Activated CD4-positive, alpha-beta T cell treated with anti-CD3 and anti-CD28 coated beads, Interleukin-2, amount 10 ng/mL, durations not matched to agents 24 days and 14 days (primary cell): Measurements from ENCODE around the gene KLHL15. TPM values are rescaled to one million over a fixed set of nuclear protein-coding genes. Genes with fewer than 3 reads are reported as not detected.
A peak's percentile ranks its signal among the peaks of the same experiment; 100 is the strongest.
"Not testable (repeated sequence)": the region's sequence is repeated elsewhere in the genome, so short reads cannot be mapped to it uniquely, and the experiment has no call there.

Experiments
- DNase-seq: peaks from one replicate; pipeline ENCODE4 v3.0.0; 2022
- H3K27ac Mint-ChIP-seq: one replicate; pipeline ENCODE4 v1.8.0; 2022; ENCODE audit warnings: mild to moderate bottlenecking, mixed read lengths
- H3K27me3 Mint-ChIP-seq: one replicate; pipeline ENCODE4 v1.8.0; 2022; ENCODE audit warnings: mixed read lengths
- H3K36me3 Mint-ChIP-seq: one replicate; pipeline ENCODE4 v1.8.0; 2022; ENCODE audit warnings: low read depth, mild to moderate bottlenecking, mixed read lengths
- H3K4me1 Mint-ChIP-seq: one replicate; pipeline ENCODE4 v1.8.0; 2021; ENCODE audit warnings: mixed read lengths
- H3K4me3 Mint-ChIP-seq: one replicate; pipeline ENCODE4 v1.8.0; 2022; ENCODE audit warnings: mild to moderate bottlenecking, moderate library complexity, mixed read lengths
- H3K9me3 Mint-ChIP-seq: one replicate; pipeline ENCODE4 v1.8.0; 2021; ENCODE audit warnings: mixed read lengths
- intact Hi-C: fragments of 100-400 bp; cut with micrococcal nuclease; formaldehyde crosslinking; loops from one replicate; pipeline ENCODE4 v1.15.1; 2023
- total RNA-seq: library from RNA; stranded (reverse); gene quantifications from 2 replicates; pipeline ENCODE4 v1.2.3, GENCODE V29; 2022

Gene KLHL15
- total RNA-seq = 9.8 and 10.2 TPM in 2 replicates

- Mint-ChIP-seq H3K9me3 (no peaks in the 10 kb centered on the region), H3K27me3 (peaks cover 2% of the 10 kb centered on the region), H3K36me3 (peaks cover 5% of the 10 kb centered on the region), H3K27ac (peak within 1 kb of the TSS; percentile 92), H3K4me1 (peaks cover 2% of the 10 kb centered on the region), H3K4me3 (peak within 1 kb of the TSS; percentile 85)
- intact Hi-C loops = loop anchor here (5.0 kb wide), 1 partner anchor 75 kb away; no protein-coding TSS in a partner anchor
- no peak for DNase-seq
Observed at GRCh38 chrX:24027086-24027485, at the start of gene KLHL15. KLHL15 (minus strand) TSS chrX:24027186; CDS start chrX:24006693, 20,493 bp downstream.

- intact Hi-C loops = no loop called here
- DNase-seq = no peak
- no peak overlapping the region for H3K27ac Mint-ChIP-seq
- no peak overlapping the region for H3K4me3 Mint-ChIP-seq
- peaks cover 28% of the 10 kb centered on the region for H3K36me3 Mint-ChIP-seq
- no peaks in the 10 kb centered on the region for H3K9me3 Mint-ChIP-seq
- no peaks in the 10 kb centered on the region for H3K27me3 Mint-ChIP-seq
- peaks cover 2% of the 10 kb centered on the region for H3K4me1 Mint-ChIP-seq
Observed at GRCh38 chrX:24069877-24070276, 42.9 kb upstream of the KLHL15 start.

GRCh38 chrX:24063488-24063887, 36.5 kb upstream of the KLHL15 start:
- Mint-ChIP-seq H3K4me3 (no peak overlapping the region), H3K36me3 (peaks cover 37% of the 10 kb centered on the region)
- intact Hi-C loops = no loop called here

GRCh38 chrX:24055043-24055356, 28.0 kb upstream of the KLHL15 start:
- Mint-ChIP-seq H3K36me3 (peaks cover 18% of the 10 kb centered on the region), H3K27me3 (no peaks in the 10 kb centered on the region), H3K4me1 (peaks cover 8% of the 10 kb centered on the region), H3K27ac (peak overlapping the region; percentile 100), H3K9me3 (no peaks in the 10 kb centered on the region), H3K4me3 (no peak overlapping the region)
- DNase-seq = no peak
- intact Hi-C loops = no loop called here

More at GRCh38 chrX:24063488-24063887, 36.5 kb upstream of the KLHL15 start:
- peaks cover 5% of the 10 kb centered on the region for H3K4me1 Mint-ChIP-seq
- no peak overlapping the region for H3K27ac Mint-ChIP-seq
- H3K27me3 Mint-ChIP-seq = no peaks in the 10 kb centered on the region
- DNase-seq = no peak
- no peaks in the 10 kb centered on the region for H3K9me3 Mint-ChIP-seq

- H3K27me3 Mint-ChIP-seq = no peaks in the 10 kb centered on the region
- peaks cover 6% of the 10 kb centered on the region for H3K4me1 Mint-ChIP-seq
- intact Hi-C loops = loop anchor here (1.0 to 5.0 kb wide), 6 partner anchors 26 to 272 kb away; partner anchors contain the start of genes APOO and SAT1
- no peak within 1 kb of the TSS for H3K4me3 Mint-ChIP-seq
- H3K27ac Mint-ChIP-seq = peak within 1 kb of the TSS; percentile 100
- DNase-seq = peak; percentile 95
- H3K36me3 Mint-ChIP-seq = peaks cover 16% of the 10 kb centered on the region
- H3K9me3 Mint-ChIP-seq = no peaks in the 10 kb centered on the region
Observed at GRCh38 chrX:24054182-24055042, 27.4 kb upstream of the KLHL15 start, which contains the start of gene EIF2S3. EIF2S3 (plus strand) TSS chrX:24054956; CDS start chrX:24054969, 13 bp downstream.

- not testable (repeated sequence) for H3K27ac Mint-ChIP-seq, DNase-seq
- peak overlapping the region; percentile 57 for H3K4me3 Mint-ChIP-seq
Observed at GRCh38 chrX:24050522-24051318, 23.7 kb upstream of the KLHL15 start.

GRCh38 chrX:24049643-24050042, 22.7 kb upstream of the KLHL15 start:
- H3K4me3 Mint-ChIP-seq, H3K36me3 Mint-ChIP-seq, H3K9me3 Mint-ChIP-seq, H3K4me1 Mint-ChIP-seq, H3K27me3 Mint-ChIP-seq, H3K27ac Mint-ChIP-seq, DNase-seq: not testable (repeated sequence)
- intact Hi-C loops = loop anchor here (5.0 kb wide), 1 partner anchor 267 kb away; the partner anchor contains the start of gene SAT1

More at GRCh38 chrX:24050522-24051318, 23.7 kb upstream of the KLHL15 start:
- not testable (repeated sequence) for H3K9me3 Mint-ChIP-seq, H3K36me3 Mint-ChIP-seq, H3K4me1 Mint-ChIP-seq, H3K27me3 Mint-ChIP-seq
- intact Hi-C loops = loop anchor here (5.0 kb wide), 1 partner anchor 268 kb away; the partner anchor contains the start of gene SAT1

GRCh38 chrX:24046060-24046459, 19.1 kb upstream of the KLHL15 start:
- H3K9me3 Mint-ChIP-seq, H3K27me3 Mint-ChIP-seq, H3K27ac Mint-ChIP-seq, H3K4me3 Mint-ChIP-seq, H3K4me1 Mint-ChIP-seq, intact Hi-C loops, H3K36me3 Mint-ChIP-seq, DNase-seq: not testable (repeated sequence)

- no peaks in the 10 kb centered on the region for H3K9me3 Mint-ChIP-seq
- H3K36me3 Mint-ChIP-seq = no peaks in the 10 kb centered on the region
- no peak overlapping the region for H3K27ac Mint-ChIP-seq
- no peaks in the 10 kb centered on the region for H3K4me1 Mint-ChIP-seq
- intact Hi-C loops = no loop called here
- no peaks in the 10 kb centered on the region for H3K27me3 Mint-ChIP-seq
- DNase-seq = no peak
- no peak overlapping the region for H3K4me3 Mint-ChIP-seq
Observed at GRCh38 chrX:24037729-24038128, 10.7 kb upstream of the KLHL15 start.

GRCh38 chrX:24034485-24034884, 7.5 kb upstream of the KLHL15 start:
- Mint-ChIP-seq H3K4me1 (no peaks in the 10 kb centered on the region), H3K9me3 (no peaks in the 10 kb centered on the region)
- intact Hi-C loops = no loop called here

GRCh38 chrX:24030597-24030996, 3.6 kb upstream of the KLHL15 start:
- Mint-ChIP-seq H3K27ac (no peak overlapping the region), H3K36me3 (no peaks in the 10 kb centered on the region), H3K4me3 (no peak overlapping the region), H3K4me1 (peaks cover 2% of the 10 kb centered on the region), H3K9me3 (no peaks in the 10 kb centered on the region), H3K27me3 (peaks cover 2% of the 10 kb centered on the region)
- intact Hi-C loops = no loop called here
- DNase-seq = no peak

More at GRCh38 chrX:24034485-24034884, 7.5 kb upstream of the KLHL15 start:
- peaks cover 2% of the 10 kb centered on the region for H3K27me3 Mint-ChIP-seq
- H3K27ac Mint-ChIP-seq = no peak overlapping the region
- H3K36me3 Mint-ChIP-seq = no peaks in the 10 kb centered on the region
- no peak for DNase-seq
- H3K4me3 Mint-ChIP-seq = no peak overlapping the region

GRCh38 chrX:24027985-24028384, 999 bp upstream of the KLHL15 start:
- no peak overlapping the region for H3K27ac Mint-ChIP-seq
- peaks cover 3% of the 10 kb centered on the region for H3K36me3 Mint-ChIP-seq
- no peak overlapping the region for H3K4me3 Mint-ChIP-seq
- H3K4me1 Mint-ChIP-seq = peaks cover 2% of the 10 kb centered on the region
- H3K9me3 Mint-ChIP-seq = no peaks in the 10 kb centered on the region
- DNase-seq = no peak
- peaks cover 2% of the 10 kb centered on the region for H3K27me3 Mint-ChIP-seq
- intact Hi-C loops = loop anchor here (5.0 kb wide), 1 partner anchor 76 kb away; no protein-coding TSS in a partner anchor

- H3K27ac Mint-ChIP-seq = peak overlapping the region; percentile 92
- peaks cover 11% of the 10 kb centered on the region for H3K36me3 Mint-ChIP-seq
- H3K9me3 Mint-ChIP-seq = no peaks in the 10 kb centered on the region
- H3K4me1 Mint-ChIP-seq = peaks cover 7% of the 10 kb centered on the region
- no peak for DNase-seq
- peak overlapping the region; percentile 85 for H3K4me3 Mint-ChIP-seq
- intact Hi-C loops = loop anchor here (5.0 kb wide), 1 partner anchor 74 kb away; no protein-coding TSS in a partner anchor
- peaks cover 2% of the 10 kb centered on the region for H3K27me3 Mint-ChIP-seq
Observed at GRCh38 chrX:24026432-24026831, 554 bp downstream of the KLHL15 start.
